Measurements from ENCODE around the gene HIF3A.

HIF3A gene

GRCh38 chr19:46288896-46289588 lies 7.8 kb upstream of the HIF3A start:
- no peak for TF ChIP-seq GATA2 (IDR thresholded peaks at IDR 0.05; ENCODE audit: low read depth, low read length)
- no peak for TF ChIP-seq GATA3 (IDR thresholded peaks at IDR 0.05; ENCODE audit: low read depth, low read length)

GRCh38 chr19:46289724-46290619 lies 6.9 kb upstream of the HIF3A start:
- TF ChIP-seq GATA3 (IDR thresholded peaks at IDR 0.05; ENCODE audit: low read depth, low read length) (no peak), GATA2 (IDR thresholded peaks at IDR 0.05; ENCODE audit: low read depth, low read length) (no peak)

- no peak for TF ChIP-seq GATA3 (IDR thresholded peaks at IDR 0.05; ENCODE audit: low read depth, low read length)
- TF ChIP-seq GATA2 (IDR thresholded peaks at IDR 0.05; ENCODE audit: low read depth, low read length) = no peak
These were observed 5.0 kb upstream of the HIF3A start for GRCh38 chr19:46291829-46292228.

GRCh38 chr19:46294494-46294893 lies 2.3 kb upstream of the HIF3A start:
- TF ChIP-seq GATA3 (IDR thresholded peaks at IDR 0.05; ENCODE audit: low read depth, low read length) (no peak), GATA2 (IDR thresholded peaks at IDR 0.05; ENCODE audit: low read depth, low read length) (no peak)

GRCh38 chr19:46295401-46296201 lies 1.2 kb upstream of the HIF3A start:
- TF ChIP-seq GATA3 (IDR thresholded peaks at IDR 0.05; ENCODE audit: low read depth, low read length) (no peak), GATA2 (IDR thresholded peaks at IDR 0.05; ENCODE audit: low read depth, low read length) (no peak)

- TF ChIP-seq GATA3 (IDR thresholded peaks at IDR 0.05; ENCODE audit: low read depth, low read length) = no peak
- no peak for TF ChIP-seq GATA2 (IDR thresholded peaks at IDR 0.05; ENCODE audit: low read depth, low read length)
These were observed 701 bp upstream of the HIF3A start for GRCh38 chr19:46296202-46296480.

- no peak for TF ChIP-seq GATA3 (IDR thresholded peaks at IDR 0.05; ENCODE audit: low read depth, low read length)
- no peak for TF ChIP-seq GATA2 (IDR thresholded peaks at IDR 0.05; ENCODE audit: low read depth, low read length)
These were observed 1.0 kb downstream of the HIF3A start for GRCh38 chr19:46297700-46298478.

GRCh38 chr19:46298479-46299003 lies 1.7 kb downstream of the HIF3A start:
- TF ChIP-seq GATA3 (IDR thresholded peaks at IDR 0.05; ENCODE audit: low read depth, low read length) (no peak), GATA2 (IDR thresholded peaks at IDR 0.05; ENCODE audit: low read depth, low read length) (no peak)

- TF ChIP-seq GATA2 (IDR thresholded peaks at IDR 0.05; ENCODE audit: low read depth, low read length) (no peak), GATA3 (IDR thresholded peaks at IDR 0.05; ENCODE audit: low read depth, low read length) (no peak)
These were observed 2.2 kb downstream of the HIF3A start for GRCh38 chr19:46299004-46299509.

GRCh38 chr19:46299695-46300094 lies 2.9 kb downstream of the HIF3A start:
- no peak for TF ChIP-seq GATA2 (IDR thresholded peaks at IDR 0.05; ENCODE audit: low read depth, low read length)
- TF ChIP-seq GATA3 (IDR thresholded peaks at IDR 0.05; ENCODE audit: low read depth, low read length) = no peak

- no peak for TF ChIP-seq GATA3 (IDR thresholded peaks at IDR 0.05; ENCODE audit: low read depth, low read length)
- no peak for TF ChIP-seq GATA2 (IDR thresholded peaks at IDR 0.05; ENCODE audit: low read depth, low read length)
These were observed 6.5 kb downstream of the HIF3A start for GRCh38 chr19:46303322-46303690.

GRCh38 chr19:46303691-46304397 lies 7.0 kb downstream of the HIF3A start:
- TF ChIP-seq GATA3 (IDR thresholded peaks at IDR 0.05; ENCODE audit: low read depth, low read length) (no peak), GATA2 (IDR thresholded peaks at IDR 0.05; ENCODE audit: low read depth, low read length) (no peak)

- TF ChIP-seq GATA3 (IDR thresholded peaks at IDR 0.05; ENCODE audit: low read depth, low read length) (no peak), GATA2 (IDR thresholded peaks at IDR 0.05; ENCODE audit: low read depth, low read length) (no peak)
These were observed 9.7 kb downstream of the HIF3A start for GRCh38 chr19:46306501-46306900.

All from SH-SY5Y (cell line).